Loucy (cell line): ENCODE measurements around the gene IQSEC1.
A peak's percentile ranks its signal among the peaks of the same experiment; 100 is the strongest.

Source experiments
- H2AFZ ChIP-seq: fragments of 200-600 bp; sonication (generic); 2 replicates; pipeline ENCODE4 v1.6.0; 2016; ENCODE audit warnings: antibody characterized with exemption, mild to moderate bottlenecking, low read length, moderate library complexity
- H3F3A ChIP-seq: fragments of 200-600 bp; 2 replicates; pipeline ENCODE4 v1.6.0; 2016; ENCODE audit warnings: antibody characterized with exemption, low read depth, mild to moderate bottlenecking
- H3K27me3 ChIP-seq: fragments of 200-600 bp; sonication (generic); 2 replicates; pipeline ENCODE4 v1.6.1; 2014; ENCODE audit warnings: low read length, mild to moderate bottlenecking; ENCODE audit not compliant: insufficient read depth, poor library complexity, severe bottlenecking
- H3K36me3 ChIP-seq: fragments of 200-600 bp; sonication (generic); 2 replicates; pipeline ENCODE4 v1.6.1; 2016; ENCODE audit warnings: low read length; ENCODE audit not compliant: insufficient read depth
- H3K4me1 ChIP-seq: fragments of 200-600 bp; sonication (generic); 2 replicates; pipeline ENCODE4 v1.5.1; 2014; ENCODE audit warnings: low read length, mild to moderate bottlenecking; ENCODE audit not compliant: insufficient read depth, poor library complexity, severe bottlenecking
- H3K4me2 ChIP-seq: fragments of 200-600 bp; sonication (generic); 2 replicates; pipeline ENCODE4 v1.6.0; 2014; ENCODE audit warnings: antibody characterized with exemption, low read length, low read depth, mild to moderate bottlenecking; ENCODE audit not compliant: poor library complexity, severe bottlenecking
- H3K4me3 ChIP-seq: fragments of 200-600 bp; sonication (generic); 2 replicates; pipeline ENCODE4 v1.5.1; 2014; ENCODE audit warnings: low read length, mild to moderate bottlenecking, mixed read lengths; ENCODE audit not compliant: poor library complexity, severe bottlenecking
- H3K79me2 ChIP-seq: fragments of 200-600 bp; sonication (generic); 2 replicates; pipeline ENCODE4 v1.6.1; 2014; ENCODE audit warnings: low read length; ENCODE audit not compliant: insufficient read depth
- H3K9ac ChIP-seq: fragments of 200-600 bp; sonication (generic); 2 replicates; pipeline ENCODE4 v1.6.0; 2014; ENCODE audit warnings: mild to moderate bottlenecking, low read depth, low read length, moderate library complexity; ENCODE audit not compliant: poor library complexity, severe bottlenecking
- H3K9me2 ChIP-seq: fragments of 200-600 bp; sonication (generic); replicated peaks from 2 replicates; pipeline ENCODE4 v1.6.1; 2016; ENCODE audit warnings: low read depth, low read length, mixed read lengths
- H3K9me3 ChIP-seq: fragments of 200-600 bp; sonication (generic); 2 replicates; pipeline ENCODE4 v1.6.1; 2014; ENCODE audit warnings: mild to moderate bottlenecking, antibody characterized with exemption, low read length, low read depth; ENCODE audit not compliant: insufficient read depth
- H4K20me1 ChIP-seq: fragments of 200-600 bp; sonication (generic); 2 replicates; pipeline ENCODE4 v1.6.0; 2014; ENCODE audit warnings: antibody characterized with exemption, low read length, mild to moderate bottlenecking; ENCODE audit not compliant: insufficient read depth, poor library complexity, severe bottlenecking
- EZH2phosphoT487 ChIP-seq: fragments of 200-600 bp; IDR thresholded peaks from 2 replicates; pipeline ENCODE4 v1.6.1; 2018; ENCODE audit warnings: antibody characterized with exemption, mild to moderate bottlenecking, moderate library complexity, borderline replicate concordance
- TF ChIP-seq, protein P1 (sequence below): fragments of 200-600 bp; sonication (generic); conservative IDR thresholded peaks from 2 replicates; pipeline ENCODE4 v1.5.1; 2014; ENCODE audit warnings: mild to moderate bottlenecking, antibody characterized with exemption, low read length

The IQSEC1 gene

DNA sequence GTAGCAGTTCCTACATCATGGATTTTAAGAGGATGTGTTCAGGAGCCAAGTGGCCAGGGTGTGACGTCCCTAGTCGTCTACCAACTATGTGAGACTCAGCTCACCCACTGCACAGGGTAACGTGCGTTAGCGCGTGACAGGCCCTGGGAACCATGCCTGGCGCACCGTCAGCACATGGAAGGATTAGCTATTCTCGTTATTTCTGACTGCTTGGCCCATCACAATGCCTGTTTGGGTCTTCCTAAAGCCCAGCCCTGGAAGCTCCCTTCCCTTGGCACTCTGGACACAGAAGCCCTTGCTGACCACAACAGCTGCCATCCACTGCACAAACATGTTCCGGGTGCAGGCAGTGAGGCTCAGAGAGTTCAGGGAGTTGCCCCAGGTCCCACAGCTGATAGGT lies 140.9 kb downstream of the IQSEC1 start:
- no peak overlapping the region for H3K9ac ChIP-seq
- H3K36me3 ChIP-seq, result peaks cover 83% of the 10 kb centered on the region; the same call in 1 of the 2 replicates
- no peaks in the 10 kb centered on the region for H3K27me3 ChIP-seq
- TF ChIP-seq, protein P1, sequence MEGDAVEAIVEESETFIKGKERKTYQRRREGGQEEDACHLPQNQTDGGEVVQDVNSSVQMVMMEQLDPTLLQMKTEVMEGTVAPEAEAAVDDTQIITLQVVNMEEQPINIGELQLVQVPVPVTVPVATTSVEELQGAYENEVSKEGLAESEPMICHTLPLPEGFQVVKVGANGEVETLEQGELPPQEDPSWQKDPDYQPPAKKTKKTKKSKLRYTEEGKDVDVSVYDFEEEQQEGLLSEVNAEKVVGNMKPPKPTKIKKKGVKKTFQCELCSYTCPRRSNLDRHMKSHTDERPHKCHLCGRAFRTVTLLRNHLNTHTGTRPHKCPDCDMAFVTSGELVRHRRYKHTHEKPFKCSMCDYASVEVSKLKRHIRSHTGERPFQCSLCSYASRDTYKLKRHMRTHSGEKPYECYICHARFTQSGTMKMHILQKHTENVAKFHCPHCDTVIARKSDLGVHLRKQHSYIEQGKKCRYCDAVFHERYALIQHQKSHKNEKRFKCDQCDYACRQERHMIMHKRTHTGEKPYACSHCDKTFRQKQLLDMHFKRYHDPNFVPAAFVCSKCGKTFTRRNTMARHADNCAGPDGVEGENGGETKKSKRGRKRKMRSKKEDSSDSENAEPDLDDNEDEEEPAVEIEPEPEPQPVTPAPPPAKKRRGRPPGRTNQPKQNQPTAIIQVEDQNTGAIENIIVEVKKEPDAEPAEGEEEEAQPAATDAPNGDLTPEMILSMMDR, result no peak
- TF ChIP-seq EZH2phosphoT487, result no peak
- H4K20me1 ChIP-seq, result peaks cover 6% of the 10 kb centered on the region
- no peak overlapping the region for H2AFZ ChIP-seq
- H3K79me2 ChIP-seq, result peaks cover 36% of the 10 kb centered on the region; the same call in 1 of the 2 replicates
- H3F3A ChIP-seq, result no peaks in the 10 kb centered on the region
- no peaks in the 10 kb centered on the region for H3K4me1 ChIP-seq
- no peak overlapping the region for H3K4me3 ChIP-seq
- H3K9me2 ChIP-seq, result no peaks in the 10 kb centered on the region
- no peak overlapping the region for H3K4me2 ChIP-seq
- H3K9me3 ChIP-seq, result no peaks in the 10 kb centered on the region

GRCh38 chr3:12931273-12931905 lies 141.8 kb downstream of the IQSEC1 start:
- H4K20me1 ChIP-seq, result peaks cover 6% of the 10 kb centered on the region
- H3K4me2 ChIP-seq, result no peak overlapping the region
- no peak overlapping the region for H3K9ac ChIP-seq
- no peaks in the 10 kb centered on the region for H3F3A ChIP-seq
- peaks cover 36% of the 10 kb centered on the region; the same call in 1 of the 2 replicates for H3K79me2 ChIP-seq
- H3K4me1 ChIP-seq, result no peaks in the 10 kb centered on the region
- H3K27me3 ChIP-seq, result no peaks in the 10 kb centered on the region
- TF ChIP-seq EZH2phosphoT487, result no peak
- TF ChIP-seq, protein P1, result 0 out of 2 replicates have a peak, but pooled peaks have one; percentile 12
- H3K4me3 ChIP-seq, result no peak overlapping the region
- H3K36me3 ChIP-seq, result peaks cover 79% of the 10 kb centered on the region; the same call in 1 of the 2 replicates
- H3K9me3 ChIP-seq, result no peaks in the 10 kb centered on the region
- H2AFZ ChIP-seq, result no peak overlapping the region
- H3K9me2 ChIP-seq, result no peaks in the 10 kb centered on the region

DNA sequence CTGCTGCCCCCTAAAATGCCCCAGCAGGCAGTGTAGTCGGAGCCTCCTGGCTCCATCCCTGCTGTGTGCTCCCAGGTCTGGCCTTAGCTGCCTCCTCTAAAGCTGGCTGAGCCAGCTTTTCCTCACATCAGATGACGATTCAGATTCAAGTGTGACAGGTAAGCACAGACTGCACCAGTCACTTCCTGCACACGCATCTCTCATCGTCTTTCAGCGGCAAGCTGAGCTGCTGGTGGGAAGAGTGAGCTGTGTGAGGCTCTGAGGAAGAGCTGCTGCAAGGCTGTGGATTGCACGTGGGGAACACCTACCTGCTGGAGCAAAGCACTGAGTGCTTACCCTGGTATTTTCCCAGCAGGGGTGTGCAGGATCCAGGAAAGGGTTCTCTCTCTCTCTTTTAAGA lies 143.4 kb downstream of the IQSEC1 start:
- TF ChIP-seq, protein P1, result no peak
- TF ChIP-seq EZH2phosphoT487, result no peak
- no peak overlapping the region for H2AFZ ChIP-seq
- H3K9me2 ChIP-seq, result no peaks in the 10 kb centered on the region
- no peaks in the 10 kb centered on the region for H3F3A ChIP-seq
- no peaks in the 10 kb centered on the region for H3K27me3 ChIP-seq
- no peak overlapping the region for H3K4me2 ChIP-seq
- no peaks in the 10 kb centered on the region for H3K9me3 ChIP-seq
- H3K9ac ChIP-seq, result no peak overlapping the region
- peaks cover 6% of the 10 kb centered on the region for H4K20me1 ChIP-seq
- no peaks in the 10 kb centered on the region for H3K4me1 ChIP-seq
- H3K36me3 ChIP-seq, result peaks cover 79% of the 10 kb centered on the region; the same call in 1 of the 2 replicates
- H3K4me3 ChIP-seq, result no peak overlapping the region
- peaks cover 36% of the 10 kb centered on the region; the same call in 1 of the 2 replicates for H3K79me2 ChIP-seq
